ENCODE results near the gene LAD1.

LAD1 gene

GRCh38 chr1:201348211-201348566 lies 50.9 kb downstream of the LAD1 start:
- Mint-ChIP-seq H3K27me3 (peaks cover 44 to 45% of the 10 kb centered on the region in 2 donors), H3K27ac (no peak overlapping the region), H3K4me3 (no peak overlapping the region), H3K9me3 (no peaks in the 10 kb centered on the region), H3K36me3 (no peaks in the 10 kb centered on the region), H3K4me1 (peaks cover 0 to 2% of the 10 kb centered on the region in 2 donors)
- DNase-seq (no peak), ATAC-seq (replicated peaks) (peak; percentile 59 to 70)

- H3K27ac Mint-ChIP-seq = no peak overlapping the region
- DNase-seq (no peak), ATAC-seq (replicated peaks) (no peak)
- peaks cover 0 to 2% of the 10 kb centered on the region in 2 donors for H3K4me1 Mint-ChIP-seq
- H3K4me3 Mint-ChIP-seq = no peak overlapping the region
- H3K27me3 Mint-ChIP-seq = peaks cover 44 to 45% of the 10 kb centered on the region in 2 donors
- no peaks in the 10 kb centered on the region for H3K36me3 Mint-ChIP-seq
- no peaks in the 10 kb centered on the region for H3K9me3 Mint-ChIP-seq
These were observed 51.5 kb downstream of the LAD1 start for GRCh38 chr1:201347498-201348210.

GRCh38 chr1:201346987-201347386 lies 52.1 kb downstream of the LAD1 start:
- Mint-ChIP-seq H3K36me3 (no peaks in the 10 kb centered on the region), H3K9me3 (no peaks in the 10 kb centered on the region), H3K4me3 (no peak overlapping the region), H3K27ac (no peak overlapping the region), H3K4me1 (peaks cover 0 to 2% of the 10 kb centered on the region in 2 donors), H3K27me3 (peaks cover 44 to 45% of the 10 kb centered on the region in 2 donors)
- ATAC-seq (replicated peaks) (no peak), DNase-seq (no peak)

- Mint-ChIP-seq H3K27ac (no peak overlapping the region), H3K27me3 (peaks cover 44 to 45% of the 10 kb centered on the region in 2 donors), H3K9me3 (no peaks in the 10 kb centered on the region), H3K4me3 (no peak overlapping the region), H3K36me3 (no peaks in the 10 kb centered on the region), H3K4me1 (peaks cover 0 to 2% of the 10 kb centered on the region in 2 donors)
- DNase-seq (no peak), ATAC-seq (replicated peaks) (no peak)
These were observed 52.7 kb downstream of the LAD1 start for GRCh38 chr1:201346337-201346939.

GRCh38 chr1:201345081-201345355 lies 54.1 kb downstream of the LAD1 start:
- H3K27ac Mint-ChIP-seq = no peak overlapping the region
- no peak overlapping the region for H3K4me3 Mint-ChIP-seq
- peaks cover 0 to 2% of the 10 kb centered on the region in 2 donors for H3K4me1 Mint-ChIP-seq
- no peaks in the 10 kb centered on the region for H3K36me3 Mint-ChIP-seq
- no peak for ATAC-seq (replicated peaks)
- H3K27me3 Mint-ChIP-seq = peaks cover 41% of the 10 kb centered on the region in 2 donors
- peaks cover 0 to 2% of the 10 kb centered on the region in 2 donors for H3K9me3 Mint-ChIP-seq
- DNase-seq = no peak

GRCh38 chr1:201344206-201345080 lies 54.7 kb downstream of the LAD1 start:
- no peaks in the 10 kb centered on the region for H3K36me3 Mint-ChIP-seq
- no peak for DNase-seq
- peaks cover 0 to 2% of the 10 kb centered on the region in 2 donors for H3K4me1 Mint-ChIP-seq
- H3K27me3 Mint-ChIP-seq = peaks cover 38 to 39% of the 10 kb centered on the region in 2 donors
- ATAC-seq (replicated peaks) = no peak
- peaks cover 0 to 2% of the 10 kb centered on the region in 2 donors for H3K9me3 Mint-ChIP-seq
- no peak overlapping the region for H3K4me3 Mint-ChIP-seq
- no peak overlapping the region for H3K27ac Mint-ChIP-seq

- no peak overlapping the region for H3K4me3 Mint-ChIP-seq
- H3K4me1 Mint-ChIP-seq = no peaks in the 10 kb centered on the region
- no peaks in the 10 kb centered on the region for H3K36me3 Mint-ChIP-seq
- ATAC-seq (replicated peaks) = no peak
- H3K27ac Mint-ChIP-seq = no peak overlapping the region
- DNase-seq = no peak
- peaks cover 23 to 31% of the 10 kb centered on the region in 2 donors for H3K27me3 Mint-ChIP-seq
- peaks cover 0 to 2% of the 10 kb centered on the region in 2 donors for H3K9me3 Mint-ChIP-seq
These were observed 57.7 kb downstream of the LAD1 start for GRCh38 chr1:201341377-201341776.

GRCh38 chr1:201336711-201337450 lies 62.2 kb downstream of the LAD1 start:
- no peaks in the 10 kb centered on the region for H3K4me1 Mint-ChIP-seq
- no peak for DNase-seq
- no peaks in the 10 kb centered on the region for H3K36me3 Mint-ChIP-seq
- H3K27me3 Mint-ChIP-seq = peaks cover 13 to 21% of the 10 kb centered on the region in 2 donors
- ATAC-seq (replicated peaks) = no peak
- no peak overlapping the region for H3K4me3 Mint-ChIP-seq
- H3K9me3 Mint-ChIP-seq = peaks cover 0 to 2% of the 10 kb centered on the region in 2 donors
- H3K27ac Mint-ChIP-seq = no peak overlapping the region

GRCh38 chr1:201335901-201336300 lies 63.2 kb downstream of the LAD1 start:
- Mint-ChIP-seq H3K4me3 (no peak overlapping the region), H3K9me3 (no peaks in the 10 kb centered on the region), H3K27me3 (peaks cover 8 to 14% of the 10 kb centered on the region in 2 donors), H3K36me3 (no peaks in the 10 kb centered on the region), H3K4me1 (no peaks in the 10 kb centered on the region), H3K27ac (no peak overlapping the region)
- no peak for ATAC-seq (replicated peaks)
- DNase-seq = no peak

GRCh38 chr1:201335174-201335870 lies 63.8 kb downstream of the LAD1 start:
- no peak overlapping the region for H3K27ac Mint-ChIP-seq
- no peaks in the 10 kb centered on the region for H3K36me3 Mint-ChIP-seq
- DNase-seq (no peak), ATAC-seq (replicated peaks) (no peak)
- H3K9me3 Mint-ChIP-seq = no peaks in the 10 kb centered on the region
- H3K27me3 Mint-ChIP-seq = peaks cover 8 to 14% of the 10 kb centered on the region in 2 donors
- no peaks in the 10 kb centered on the region for H3K4me1 Mint-ChIP-seq
- H3K4me3 Mint-ChIP-seq = no peak overlapping the region

GRCh38 chr1:201334325-201335173 lies 64.6 kb downstream of the LAD1 start:
- no peaks in the 10 kb centered on the region for H3K9me3 Mint-ChIP-seq
- H3K4me3 Mint-ChIP-seq = no peak overlapping the region
- no peak for ATAC-seq (replicated peaks)
- H3K27me3 Mint-ChIP-seq = peaks cover 8 to 14% of the 10 kb centered on the region in 2 donors
- no peak for DNase-seq
- no peak overlapping the region for H3K27ac Mint-ChIP-seq
- H3K36me3 Mint-ChIP-seq = no peaks in the 10 kb centered on the region
- no peaks in the 10 kb centered on the region for H3K4me1 Mint-ChIP-seq

- ATAC-seq (replicated peaks) (no peak), DNase-seq (no peak)
- no peaks in the 10 kb centered on the region for H3K9me3 Mint-ChIP-seq
- no peaks in the 10 kb centered on the region for H3K36me3 Mint-ChIP-seq
- H3K27me3 Mint-ChIP-seq = peaks cover 3 to 14% of the 10 kb centered on the region in 2 donors
- H3K4me1 Mint-ChIP-seq = no peaks in the 10 kb centered on the region
- H3K4me3 Mint-ChIP-seq = no peak overlapping the region
- H3K27ac Mint-ChIP-seq = no peak overlapping the region
These were observed 66.3 kb downstream of the LAD1 start for GRCh38 chr1:201332616-201333335.

All from stimulated activated naive B cell treated with anti-CD40 and anti-IgM and Interleukin-4, amounts not matched to agents 10 μg/mL and 1 μg/mL and 100 μg/mL, for 72 hours (primary cell).